GM18867 (cell line): ENCODE results near the gene DCST1.
"Not testable (repeated sequence)": the region's sequence is repeated elsewhere in the genome, so short reads cannot be mapped to it uniquely, and the experiment has no call there.

Experiments
- ATAC-seq: cut with Tn5 transposase; IDR thresholded peaks from one replicate; pipeline ENCODE4 v1.9.1; 2021; ENCODE audit warnings: mild to moderate bottlenecking, moderate library complexity; ENCODE audit not compliant: unreplicated experiment

Gene DCST1

GRCh38 chr1:155033524-155033923 is at the start of gene DCST1, which contains the start of gene DCST2:
Gene DCST1 (plus strand): TSS chr1:155033824. CDS start chr1:155034037, 213 bp downstream.
Gene DCST2 (minus strand): TSS chr1:155033781. CDS start chr1:155033701, 80 bp downstream.
- ATAC-seq: no peak

- not testable (repeated sequence) for ATAC-seq
These were observed 46.9 kb upstream of the DCST1 start for GRCh38 chr1:154986736-154987135.

- no peak for ATAC-seq
These were observed 46.3 kb upstream of the DCST1 start for GRCh38 chr1:154987326-154987725.

GRCh38 chr1:154988058-154988954 is 45.3 kb upstream of the DCST1 start:
- no peak for ATAC-seq

GRCh38 chr1:154989195-154989860 is 44.3 kb upstream of the DCST1 start:
- no peak for ATAC-seq

- no peak for ATAC-seq
These were observed 43.3 kb upstream of the DCST1 start for GRCh38 chr1:154990276-154990675.

- no peak for ATAC-seq
These were observed 40.7 kb upstream of the DCST1 start for GRCh38 chr1:154992721-154993571.

GRCh38 chr1:154993572-154994268 is 39.9 kb upstream of the DCST1 start, which contains the start of gene LENEP:
Gene LENEP (plus strand): TSS chr1:154993586. CDS start chr1:154993608, 22 bp downstream.
- no peak for ATAC-seq

GRCh38 chr1:154994269-154994587 is 39.4 kb upstream of the DCST1 start:
- ATAC-seq: no peak

- no peak for ATAC-seq
These were observed 39.0 kb upstream of the DCST1 start for GRCh38 chr1:154994591-154994990.

- ATAC-seq: not testable (repeated sequence)
These were observed 38.2 kb upstream of the DCST1 start for GRCh38 chr1:154995301-154995983.

GRCh38 chr1:154996966-154997701 is 36.5 kb upstream of the DCST1 start:
- ATAC-seq: no peak

- no peak for ATAC-seq
These were observed 35.3 kb upstream of the DCST1 start for GRCh38 chr1:154998201-154998780.

- no peak for ATAC-seq
These were observed 34.6 kb upstream of the DCST1 start for GRCh38 chr1:154998818-154999570.

- ATAC-seq: no peak
These were observed 33.8 kb upstream of the DCST1 start for GRCh38 chr1:154999571-155000410.

GRCh38 chr1:155000411-155000725 is 33.3 kb upstream of the DCST1 start:
- no peak for ATAC-seq

GRCh38 chr1:155000726-155001424 is 32.7 kb upstream of the DCST1 start:
- ATAC-seq: peak; percentile 41
